ENCODE measurements around the gene ARHGEF16. TPM values are rescaled to one million over a fixed set of nuclear protein-coding genes. Genes with fewer than 3 reads are reported as not detected.
A peak's percentile ranks its signal among the peaks of the same experiment; 100 is the strongest.

ARHGEF16 gene
- total RNA-seq, 1 donor from 2014 or later: 21.6 TPM

GRCh38 chr1:3468236-3469103 is 14.0 kb downstream of the ARHGEF16 start:
- FAIRE-seq: no peak

DNA sequence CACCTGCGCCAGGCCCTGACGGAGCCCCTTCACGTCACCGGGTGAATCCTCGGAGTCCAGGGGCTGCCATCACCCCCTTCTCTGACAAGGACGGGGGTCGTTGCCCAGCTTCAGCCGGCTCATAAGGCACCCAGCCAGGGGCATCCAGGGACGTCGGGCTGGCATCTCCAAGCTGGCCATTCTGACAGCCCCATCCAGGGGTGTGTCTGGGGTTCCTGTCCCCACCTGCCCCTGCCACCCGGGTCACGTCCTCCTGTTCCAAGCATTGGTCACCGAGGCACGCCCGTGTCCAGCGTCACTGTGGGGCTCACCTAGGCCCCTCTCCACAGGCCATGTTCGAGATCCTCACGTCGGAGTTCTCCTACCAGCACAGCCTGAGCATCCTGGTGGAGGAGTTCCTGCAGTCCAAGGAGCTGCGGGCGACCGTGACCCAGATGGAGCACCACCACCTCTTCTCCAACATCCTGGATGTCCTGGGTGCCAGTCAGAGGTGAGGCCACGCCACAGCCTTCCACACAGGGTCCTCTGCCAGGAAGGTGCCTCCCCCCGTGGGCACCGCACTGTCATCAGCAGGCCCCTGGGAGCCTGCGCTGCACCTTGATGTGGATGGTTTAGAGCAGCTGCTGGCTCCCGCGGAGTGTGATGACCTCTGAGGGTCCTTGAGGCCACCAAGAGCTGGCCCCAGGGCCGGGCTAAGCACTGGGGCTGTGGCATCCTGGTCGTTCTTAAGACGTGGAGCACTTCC is 14.8 kb downstream of the ARHGEF16 start:
- Histone ChIP-seq H3K4me3 (ENCODE audit: low read depth, low read length) (no peak overlapping the region), H3K27me3 (ENCODE audit: control insufficient read depth, insufficient read depth, low read length) (no peaks in the 10 kb centered on the region), H3K36me3 (ENCODE audit: control insufficient read depth, insufficient read depth, low read length) (peaks cover 3% of the 10 kb centered on the region)
- no peak for TF ChIP-seq CTCF (IDR thresholded peaks at IDR 0.05; ENCODE audit: insufficient read depth, low read length, severe bottlenecking)
- DNase-seq (ENCODE audit: low read depth): no peak
- FAIRE-seq: no peak

More at GRCh38 chr1:3468236-3469103, 14.0 kb downstream of the ARHGEF16 start:
- Histone ChIP-seq H3K4me3 (ENCODE audit: low read depth, low read length) (no peak overlapping the region), H3K36me3 (ENCODE audit: control insufficient read depth, insufficient read depth, low read length) (peaks cover 3% of the 10 kb centered on the region), H3K27me3 (ENCODE audit: control insufficient read depth, insufficient read depth, low read length) (no peaks in the 10 kb centered on the region)
- peak; percentile 55 for DNase-seq (ENCODE audit: low read depth)
- TF ChIP-seq CTCF (IDR thresholded peaks at IDR 0.05; ENCODE audit: insufficient read depth, low read length, severe bottlenecking): no peak

DNA sequence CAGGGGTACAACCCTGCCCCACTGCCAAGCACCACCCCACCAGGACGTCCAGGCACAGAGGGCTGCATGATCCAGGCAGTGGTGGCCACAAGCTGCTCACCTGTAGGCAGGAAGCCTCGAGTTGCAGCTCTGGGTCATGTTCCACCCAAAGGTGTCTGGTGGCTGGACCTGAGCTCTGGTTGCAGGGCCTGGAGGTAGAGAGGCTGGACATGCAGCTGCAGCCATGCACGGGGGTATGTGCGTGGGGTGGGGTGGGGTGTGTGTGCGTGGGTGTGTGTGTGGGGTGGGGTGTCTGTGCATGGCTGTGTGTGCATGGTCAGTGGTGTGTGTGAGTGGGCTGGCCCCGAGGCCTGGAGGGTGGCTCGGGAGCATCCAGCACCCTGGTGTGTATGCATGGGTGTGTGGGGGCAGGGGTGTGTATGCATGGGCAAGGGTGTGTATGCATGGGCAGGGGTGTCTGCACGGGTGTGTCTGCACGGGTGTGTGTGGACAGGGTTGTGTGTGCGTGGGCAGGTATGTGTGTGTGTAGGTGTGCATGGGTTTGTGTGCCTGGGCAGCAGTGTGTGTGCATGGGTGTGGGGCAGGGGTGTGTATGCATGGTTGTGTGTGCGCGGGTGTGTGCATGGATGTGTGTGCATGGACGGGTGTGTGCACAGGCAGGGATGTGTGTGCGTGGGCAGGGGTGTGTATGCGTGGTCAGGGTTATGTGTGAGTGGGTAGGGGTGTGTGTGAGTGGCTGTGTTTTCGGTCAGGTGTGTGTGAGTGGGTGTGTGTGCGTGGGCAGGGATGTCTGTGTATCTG is 15.6 kb downstream of the ARHGEF16 start:
- Histone ChIP-seq H3K36me3 (ENCODE audit: control insufficient read depth, insufficient read depth, low read length) (peaks cover 3% of the 10 kb centered on the region), H3K4me3 (ENCODE audit: low read depth, low read length) (no peak overlapping the region), H3K27me3 (ENCODE audit: control insufficient read depth, insufficient read depth, low read length) (no peaks in the 10 kb centered on the region)
- DNase-seq (ENCODE audit: low read depth) (no peak), FAIRE-seq (peak; percentile 62)
- TF ChIP-seq CTCF (IDR thresholded peaks at IDR 0.05; ENCODE audit: insufficient read depth, low read length, severe bottlenecking): no peak

DNA sequence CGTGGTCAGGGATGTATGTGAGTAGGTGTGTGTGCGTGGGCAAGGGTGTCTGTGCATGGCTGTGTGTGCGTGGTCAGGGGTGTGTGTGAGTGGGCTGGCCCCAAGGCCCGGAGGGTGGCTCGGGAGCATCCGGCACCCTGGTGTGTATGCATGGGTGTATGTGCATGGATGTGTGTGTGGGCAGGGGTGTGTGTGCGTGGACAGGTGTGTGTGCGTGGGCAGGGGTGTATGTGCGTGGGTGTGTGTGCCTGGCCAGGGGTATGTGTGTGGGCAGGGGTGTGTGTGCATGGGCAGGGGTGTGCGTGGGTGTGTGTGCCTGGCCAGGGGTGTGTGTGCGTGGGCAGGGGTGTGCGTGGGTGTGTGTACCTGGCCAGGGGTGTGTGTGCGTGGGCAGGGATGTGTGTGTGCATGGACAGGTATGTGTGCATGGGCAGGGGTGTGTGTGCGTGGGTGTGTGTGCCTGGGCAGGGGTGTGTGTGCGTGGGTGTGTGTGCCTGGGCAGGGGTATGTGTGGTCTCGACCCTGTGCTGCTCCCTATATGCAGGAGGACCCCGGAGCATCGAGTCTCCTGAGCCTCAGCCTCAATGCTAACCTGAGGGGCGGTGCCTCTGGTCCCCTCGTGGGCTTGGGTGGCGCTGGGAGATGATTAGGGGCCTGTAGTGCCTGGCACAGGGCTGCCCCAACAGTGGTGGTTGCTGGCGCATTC is 16.3 kb downstream of the ARHGEF16 start:
- H3K27me3 ChIP-seq (ENCODE audit: control insufficient read depth, insufficient read depth, low read length): no peaks in the 10 kb centered on the region
- no peak for FAIRE-seq
- no peak overlapping the region for H3K4me3 ChIP-seq (ENCODE audit: low read depth, low read length)

More for the DNA sequence above, 16.3 kb downstream of the ARHGEF16 start:
- peaks cover 3% of the 10 kb centered on the region for H3K36me3 ChIP-seq (ENCODE audit: control insufficient read depth, insufficient read depth, low read length)
- no peak for DNase-seq (ENCODE audit: low read depth)
- TF ChIP-seq CTCF (IDR thresholded peaks at IDR 0.05; ENCODE audit: insufficient read depth, low read length, severe bottlenecking): no peak
